ENCODE results near the gene OR8D2. TPM values are rescaled to one million over a fixed set of nuclear protein-coding genes. Genes with fewer than 3 reads are reported as not detected.
A peak's percentile ranks its signal among the peaks of the same experiment; 100 is the strongest.

Gene OR8D2
- total RNA-seq, 2 experiments from 2014 or later: not detected

DNA sequence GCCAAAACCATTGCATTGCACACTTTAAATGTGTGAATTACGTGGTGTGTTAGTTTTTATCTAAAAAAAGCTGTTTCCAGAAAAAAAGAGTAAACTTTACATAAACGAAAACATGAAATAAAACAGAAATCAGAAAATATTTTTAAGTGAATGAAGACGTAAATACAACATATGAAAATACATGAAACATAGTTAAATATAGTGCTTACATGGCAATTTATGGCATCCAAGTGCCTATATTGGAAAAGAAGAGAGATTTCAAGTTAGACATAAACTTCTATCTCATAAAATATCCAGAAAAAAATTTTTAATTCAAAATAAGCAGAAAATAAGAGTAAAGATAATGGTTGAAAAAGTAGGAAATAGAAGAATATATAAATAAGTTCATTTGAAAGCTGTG, 11.9 kb upstream of the OR8D2 start:
- no peaks in the 10 kb centered on the region for H3K27me3 Mint-ChIP-seq
- no peak overlapping the region for H3K27ac Mint-ChIP-seq
- no peaks in the 10 kb centered on the region for H3K4me1 ChIP-seq (ENCODE audit: insufficient read depth, low read length)
- DNase-seq: no peak
- POLR2A ChIA-PET: no interaction called here
- no peak overlapping the region for H3K27ac ChIP-seq (ENCODE audit: low read depth in 1 of 2, low read length in 2 of 2)
- H3K9me3 Mint-ChIP-seq: no peaks in the 10 kb centered on the region
- no peaks in the 10 kb centered on the region for H3K27me3 ChIP-seq (ENCODE audit: control insufficient read depth in 1 of 2, insufficient read depth in 2 of 2, low read length in 2 of 2)
- CTCF ChIA-PET: no interaction called here
- no peaks in the 10 kb centered on the region for H3K36me3 ChIP-seq (ENCODE audit: insufficient read depth, low read length)
- H3K4me3 Mint-ChIP-seq: no peak overlapping the region
- TF ChIP-seq, protein P1, sequence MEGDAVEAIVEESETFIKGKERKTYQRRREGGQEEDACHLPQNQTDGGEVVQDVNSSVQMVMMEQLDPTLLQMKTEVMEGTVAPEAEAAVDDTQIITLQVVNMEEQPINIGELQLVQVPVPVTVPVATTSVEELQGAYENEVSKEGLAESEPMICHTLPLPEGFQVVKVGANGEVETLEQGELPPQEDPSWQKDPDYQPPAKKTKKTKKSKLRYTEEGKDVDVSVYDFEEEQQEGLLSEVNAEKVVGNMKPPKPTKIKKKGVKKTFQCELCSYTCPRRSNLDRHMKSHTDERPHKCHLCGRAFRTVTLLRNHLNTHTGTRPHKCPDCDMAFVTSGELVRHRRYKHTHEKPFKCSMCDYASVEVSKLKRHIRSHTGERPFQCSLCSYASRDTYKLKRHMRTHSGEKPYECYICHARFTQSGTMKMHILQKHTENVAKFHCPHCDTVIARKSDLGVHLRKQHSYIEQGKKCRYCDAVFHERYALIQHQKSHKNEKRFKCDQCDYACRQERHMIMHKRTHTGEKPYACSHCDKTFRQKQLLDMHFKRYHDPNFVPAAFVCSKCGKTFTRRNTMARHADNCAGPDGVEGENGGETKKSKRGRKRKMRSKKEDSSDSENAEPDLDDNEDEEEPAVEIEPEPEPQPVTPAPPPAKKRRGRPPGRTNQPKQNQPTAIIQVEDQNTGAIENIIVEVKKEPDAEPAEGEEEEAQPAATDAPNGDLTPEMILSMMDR (IDR thresholded peaks at IDR 0.05): no peak
- intact Hi-C loops (cut with DNase I, micrococcal nuclease): no loop called here
- no peak for ATAC-seq (ENCODE audit: poor library complexity)
- no peak overlapping the region for H3K4me3 ChIP-seq (ENCODE audit: low read length)
- no peaks in the 10 kb centered on the region for H3K36me3 Mint-ChIP-seq (ENCODE audit: low read depth)
- H3K9me3 ChIP-seq (ENCODE audit: control insufficient read depth in 1 of 2, insufficient read depth in 1 of 2, low read length in 2 of 2): no peaks in the 10 kb centered on the region
- H3K4me1 Mint-ChIP-seq (ENCODE audit: low read depth): no peaks in the 10 kb centered on the region

DNA sequence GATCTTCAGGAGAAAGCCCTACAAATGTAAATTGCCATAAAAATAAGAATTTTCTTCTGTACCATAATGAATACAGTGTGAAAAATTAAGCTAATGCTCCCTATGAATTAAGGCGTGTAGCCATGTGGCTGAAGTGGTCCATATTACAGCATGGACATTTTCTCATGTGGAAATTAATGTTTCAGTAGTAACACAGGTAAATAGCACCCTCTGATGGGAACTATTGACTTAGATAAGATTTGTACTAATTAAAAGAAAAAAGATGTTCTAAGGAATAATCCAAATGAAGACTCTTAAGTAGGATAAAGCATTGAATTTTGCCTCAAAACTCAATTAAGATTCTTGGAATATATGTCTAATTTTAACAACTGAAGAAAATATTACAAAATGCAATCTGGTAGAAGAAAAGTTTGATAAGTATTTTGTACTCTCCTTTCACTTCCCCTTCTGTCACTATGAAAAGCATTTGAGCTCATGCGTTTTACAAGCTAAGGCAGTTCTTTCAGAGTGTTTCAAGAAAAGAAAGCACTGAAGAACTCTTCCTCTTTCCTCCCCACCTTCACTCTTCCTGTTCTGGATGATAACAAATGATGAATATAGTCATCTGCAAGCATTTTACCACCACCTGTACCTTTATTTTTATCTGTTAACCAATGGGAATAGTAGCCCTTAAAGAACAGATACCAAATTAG, 9.9 kb upstream of the OR8D2 start:
- ChIA-PET CTCF (no interaction called here), POLR2A (no interaction called here)
- H3K27ac ChIP-seq (ENCODE audit: low read depth in 1 of 2, low read length in 2 of 2): no peak overlapping the region
- intact Hi-C loops (cut with DNase I, micrococcal nuclease): no loop called here
- Mint-ChIP-seq H3K9me3 (no peaks in the 10 kb centered on the region), H3K27ac (no peak overlapping the region), H3K4me3 (no peak overlapping the region), H3K4me1 (ENCODE audit: low read depth) (no peaks in the 10 kb centered on the region), H3K27me3 (peaks cover 8% of the 10 kb centered on the region), H3K36me3 (ENCODE audit: low read depth) (no peaks in the 10 kb centered on the region)
- H3K27me3 ChIP-seq (ENCODE audit: control insufficient read depth in 1 of 2, insufficient read depth in 2 of 2, low read length in 2 of 2): peaks cover 0 to 4% of the 10 kb centered on the region in 2 experiments
- no peak for ATAC-seq (ENCODE audit: poor library complexity)
- no peak overlapping the region for H3K4me3 ChIP-seq (ENCODE audit: low read length)
- no peaks in the 10 kb centered on the region for H3K9me3 ChIP-seq (ENCODE audit: control insufficient read depth in 1 of 2, insufficient read depth in 1 of 2, low read length in 2 of 2)
- no peaks in the 10 kb centered on the region for H3K4me1 ChIP-seq (ENCODE audit: insufficient read depth, low read length)
- TF ChIP-seq, protein P1 (IDR thresholded peaks at IDR 0.05): no peak
- H3K36me3 ChIP-seq (ENCODE audit: insufficient read depth, low read length): no peaks in the 10 kb centered on the region
- peak in 1 of 14 experiments; percentile 7 for DNase-seq

DNA sequence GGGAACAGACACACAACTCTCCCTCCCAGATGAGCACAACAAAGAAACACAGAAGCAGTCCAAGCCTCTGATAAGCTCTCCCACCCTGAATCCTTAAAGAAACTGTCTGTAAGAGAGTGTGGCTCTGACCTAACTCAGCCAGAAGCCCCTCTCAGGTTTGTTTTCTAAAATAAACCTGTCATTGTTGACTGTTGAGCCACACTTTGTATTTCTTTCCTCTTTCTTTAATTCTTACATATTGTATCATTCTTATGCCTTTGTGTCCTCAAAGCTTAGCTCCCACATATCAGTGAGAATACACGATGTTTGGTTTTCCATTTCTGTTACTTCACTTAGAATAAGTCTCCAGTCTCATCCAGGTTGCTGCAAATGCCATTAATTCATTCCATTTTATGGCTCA, 7.8 kb upstream of the OR8D2 start:
- no peaks in the 10 kb centered on the region for H3K9me3 Mint-ChIP-seq
- Histone ChIP-seq H3K9me3 (ENCODE audit: control insufficient read depth in 1 of 2, insufficient read depth in 1 of 2, low read length in 2 of 2) (no peaks in the 10 kb centered on the region), H3K27me3 (ENCODE audit: control insufficient read depth in 1 of 2, insufficient read depth in 2 of 2, low read length in 2 of 2) (peaks cover 0 to 4% of the 10 kb centered on the region in 2 experiments), H3K4me1 (ENCODE audit: insufficient read depth, low read length) (no peaks in the 10 kb centered on the region), H3K4me3 (ENCODE audit: low read length) (no peak overlapping the region), H3K36me3 (ENCODE audit: insufficient read depth, low read length) (no peaks in the 10 kb centered on the region), H3K27ac (ENCODE audit: low read depth in 1 of 2, low read length in 2 of 2) (no peak overlapping the region)
- H3K27me3 Mint-ChIP-seq: peaks cover 19% of the 10 kb centered on the region
- no peaks in the 10 kb centered on the region for H3K36me3 Mint-ChIP-seq (ENCODE audit: low read depth)
- ATAC-seq (ENCODE audit: poor library complexity) (no peak), DNase-seq (no peak)
- no peak overlapping the region for H3K27ac Mint-ChIP-seq
- H3K4me1 Mint-ChIP-seq (ENCODE audit: low read depth): no peaks in the 10 kb centered on the region
- CTCF ChIA-PET: no interaction called here
- TF ChIP-seq, protein P1 (IDR thresholded peaks at IDR 0.05): no peak
- intact Hi-C loops (cut with DNase I, micrococcal nuclease): no loop called here
- no peak overlapping the region for H3K4me3 Mint-ChIP-seq
- POLR2A ChIA-PET: no interaction called here
